ENCODE measurements around the gene UBLCP1.
"Not testable (repeated sequence)": the region's sequence is repeated elsewhere in the genome, so short reads cannot be mapped to it uniquely, and the experiment has no call there.

The UBLCP1 gene

GRCh38 chr5:159294921-159295320, 31.8 kb downstream of the UBLCP1 start:
- POLR2A ChIA-PET, result no interaction called here
- CTCF ChIA-PET, result no interaction called here
- TF ChIP-seq ELF4 (IDR thresholded peaks at IDR 0.05), result no peak
- no peak for TF ChIP-seq NFRKB (IDR thresholded peaks at IDR 0.05)
- TF ChIP-seq TARDBP (IDR thresholded peaks at IDR 0.05), result no peak
- no peak for TF ChIP-seq FOXM1 (IDR thresholded peaks at IDR 0.05; ENCODE audit: borderline replicate concordance)
- no peak for TF ChIP-seq FOXK2 (IDR thresholded peaks at IDR 0.05)
- TF ChIP-seq ZNF384 (IDR thresholded peaks at IDR 0.05), result no peak
- TF ChIP-seq HDGF (IDR thresholded peaks at IDR 0.05; ENCODE audit: borderline replicate concordance), result no peak
- TF ChIP-seq BHLHE40 (IDR thresholded peaks at IDR 0.05; ENCODE audit: borderline replicate concordance), result no peak
- TF ChIP-seq PKNOX1 (IDR thresholded peaks at IDR 0.05), result no peak
- no peak for TF ChIP-seq ARNT (IDR thresholded peaks at IDR 0.05)
- no peak for TF ChIP-seq SP1 (IDR thresholded peaks at IDR 0.05)
- no peak for DNase-seq (ENCODE audit: extremely low spot score)

DNA sequence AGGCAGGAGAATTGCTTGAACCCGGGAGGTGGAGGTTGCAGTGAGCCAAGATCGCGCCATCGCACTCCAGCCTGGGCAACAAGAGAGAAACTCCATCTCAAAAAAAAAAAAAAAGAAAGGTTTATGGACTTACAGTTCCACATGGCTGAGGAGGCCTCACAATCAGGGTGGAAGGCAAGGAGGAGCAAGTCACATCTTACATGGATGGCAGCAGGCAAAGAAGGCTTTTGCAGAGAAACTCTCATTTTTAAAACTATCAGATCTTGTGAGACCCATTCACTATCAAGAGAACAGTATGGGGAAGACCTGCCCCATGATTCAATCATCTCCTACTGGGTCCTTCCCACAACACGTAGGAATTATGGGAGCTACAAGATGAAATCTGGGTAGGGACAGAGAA, 34.2 kb downstream of the UBLCP1 start:
- POLR2A ChIA-PET; CTCF ChIA-PET; DNase-seq (ENCODE audit: extremely low spot score): not testable (repeated sequence)

GRCh38 chr5:159301466-159301865, 38.4 kb downstream of the UBLCP1 start:
- no peak for DNase-seq (ENCODE audit: extremely low spot score)
- ChIA-PET POLR2A (no interaction called here), CTCF (no interaction called here)
- TF ChIP-seq SUZ12 (IDR thresholded peaks at IDR 0.05), result no peak
- TF ChIP-seq FOXA1 (IDR thresholded peaks at IDR 0.05), result no peak
- no peak for TF ChIP-seq HDGF (IDR thresholded peaks at IDR 0.05; ENCODE audit: borderline replicate concordance)
- TF ChIP-seq FOXM1 (IDR thresholded peaks at IDR 0.05; ENCODE audit: borderline replicate concordance), result no peak
- no peak for TF ChIP-seq L3MBTL2 (conservative IDR thresholded peaks at IDR 0.05)
- TF ChIP-seq LEF1 (IDR thresholded peaks at IDR 0.05; ENCODE audit: borderline replicate concordance), result no peak
- TF ChIP-seq ELF4 (IDR thresholded peaks at IDR 0.05), result no peak
- TF ChIP-seq TARDBP (IDR thresholded peaks at IDR 0.05), result no peak
- TF ChIP-seq SP1 (IDR thresholded peaks at IDR 0.05), result no peak
- no peak for TF ChIP-seq FOXK2 (IDR thresholded peaks at IDR 0.05)

- CTCF ChIA-PET; DNase-seq (ENCODE audit: extremely low spot score); POLR2A ChIA-PET: not testable (repeated sequence)
Observed at GRCh38 chr5:159301929-159302860, 39.1 kb downstream of the UBLCP1 start.

DNA sequence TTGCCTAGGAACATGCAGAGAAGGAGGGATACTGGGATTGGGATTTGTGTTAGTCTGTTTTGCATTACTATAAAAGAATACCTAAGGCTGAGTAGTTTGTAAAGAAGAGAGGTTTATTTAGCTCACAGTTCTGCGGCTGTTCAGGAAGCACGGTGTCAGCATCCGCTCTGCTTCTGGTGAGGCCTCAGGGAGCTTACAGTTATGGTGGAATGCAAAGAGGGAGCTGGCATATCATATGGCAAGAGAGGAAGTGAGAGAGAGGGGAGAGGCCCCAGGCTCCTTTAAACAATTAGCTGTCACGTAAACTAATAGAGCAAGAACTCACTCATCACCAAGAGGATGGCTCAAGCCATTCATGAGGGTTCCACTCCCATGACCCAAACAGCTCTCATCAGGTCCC, 40.2 kb downstream of the UBLCP1 start:
- ChIA-PET CTCF (interaction anchor here (0.6 kb wide), 1 partner anchor 147 kb away, joined by 3 read pairs; no protein-coding TSS in a partner anchor), POLR2A (no interaction called here)
- TF ChIP-seq FOXM1 (IDR thresholded peaks at IDR 0.05; ENCODE audit: borderline replicate concordance), result no peak
- TF ChIP-seq FOXA1 (IDR thresholded peaks at IDR 0.05), result no peak
- TF ChIP-seq SUZ12 (IDR thresholded peaks at IDR 0.05), result no peak
- no peak for TF ChIP-seq FOXK2 (IDR thresholded peaks at IDR 0.05)
- TF ChIP-seq ZNF384 (IDR thresholded peaks at IDR 0.05), result no peak
- no peak for TF ChIP-seq ARNT (IDR thresholded peaks at IDR 0.05)
- no peak for TF ChIP-seq HDGF (IDR thresholded peaks at IDR 0.05; ENCODE audit: borderline replicate concordance)
- TF ChIP-seq NFRKB (IDR thresholded peaks at IDR 0.05), result no peak
- DNase-seq (ENCODE audit: extremely low spot score), result no peak

GRCh38 chr5:159304961-159305595, 42.0 kb downstream of the UBLCP1 start:
- no peak for TF ChIP-seq ARNT (IDR thresholded peaks at IDR 0.05)
- TF ChIP-seq TARDBP (IDR thresholded peaks at IDR 0.05), result no peak
- no peak for TF ChIP-seq BHLHE40 (IDR thresholded peaks at IDR 0.05; ENCODE audit: borderline replicate concordance)
- TF ChIP-seq FOXM1 (IDR thresholded peaks at IDR 0.05; ENCODE audit: borderline replicate concordance), result no peak
- TF ChIP-seq CTBP1 (IDR thresholded peaks at IDR 0.05; ENCODE audit: borderline replicate concordance), result no peak
- no peak for TF ChIP-seq FOXK2 (IDR thresholded peaks at IDR 0.05)
- TF ChIP-seq FOXA1 (IDR thresholded peaks at IDR 0.05), result no peak
- no peak for TF ChIP-seq ELF4 (IDR thresholded peaks at IDR 0.05)
- TF ChIP-seq SP1 (IDR thresholded peaks at IDR 0.05), result no peak
- TF ChIP-seq LEF1 (IDR thresholded peaks at IDR 0.05; ENCODE audit: borderline replicate concordance), result no peak
- TF ChIP-seq NFRKB (IDR thresholded peaks at IDR 0.05), result no peak
- TF ChIP-seq PKNOX1 (IDR thresholded peaks at IDR 0.05), result no peak
- no peak for TF ChIP-seq ZNF384 (IDR thresholded peaks at IDR 0.05)
- TF ChIP-seq HDGF (IDR thresholded peaks at IDR 0.05; ENCODE audit: borderline replicate concordance), result no peak
- ChIA-PET CTCF (no interaction called here), POLR2A (no interaction called here)
- no peak for DNase-seq (ENCODE audit: extremely low spot score)

DNA sequence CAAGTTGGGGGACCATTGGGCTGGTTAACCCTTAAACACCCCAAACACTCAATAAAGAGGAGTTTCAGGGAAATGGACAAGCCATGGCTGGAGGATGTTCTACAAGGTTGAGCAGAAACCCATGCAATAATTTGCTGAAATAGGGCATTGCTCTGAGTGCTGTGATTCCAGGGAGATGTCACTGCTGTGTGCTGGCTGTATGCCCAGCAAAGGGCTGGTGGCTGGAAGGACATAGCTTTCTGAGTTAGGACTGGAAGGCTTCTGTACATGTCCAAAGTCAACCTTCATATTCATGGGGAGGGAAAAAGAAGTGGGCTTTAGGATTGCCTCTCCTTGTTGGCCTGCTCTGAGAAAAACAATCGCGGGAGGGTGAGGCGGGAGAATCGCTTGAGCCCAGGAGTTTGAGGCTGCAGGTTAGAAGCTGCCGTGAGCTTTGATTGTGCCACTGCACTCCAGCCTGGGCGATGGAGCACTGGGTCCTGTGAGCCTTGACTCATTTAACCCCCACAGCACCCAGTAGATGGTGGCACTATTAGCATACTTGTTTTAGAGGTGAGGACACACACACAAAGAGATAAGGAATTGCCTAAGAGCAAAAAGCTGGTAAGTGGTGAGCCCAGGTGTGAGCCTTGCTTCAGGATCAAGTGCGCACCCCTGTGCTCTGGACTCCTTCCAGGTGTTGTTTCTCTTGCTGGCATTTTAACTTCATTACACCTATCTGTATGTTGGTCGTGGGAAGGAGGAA, 46.8 kb downstream of the UBLCP1 start:
- no peak for TF ChIP-seq ELF4 (IDR thresholded peaks at IDR 0.05)
- TF ChIP-seq ARNT (IDR thresholded peaks at IDR 0.05), result no peak
- TF ChIP-seq L3MBTL2 (conservative IDR thresholded peaks at IDR 0.05), result no peak
- TF ChIP-seq FOXA1 (IDR thresholded peaks at IDR 0.05), result no peak
- no peak for TF ChIP-seq FOXK2 (IDR thresholded peaks at IDR 0.05)
- DNase-seq (ENCODE audit: extremely low spot score), result no peak
- CTCF ChIA-PET, result interaction anchor here (1.3 kb wide), 1 partner anchor 22 kb away, joined by 3 read pairs; no protein-coding TSS in a partner anchor
- POLR2A ChIA-PET, result no interaction called here

All from HEK293T (cell line).